A172 (cell line): Measurements from ENCODE around the gene HOXB4. TPM values are rescaled to one million over a fixed set of nuclear protein-coding genes. Genes with fewer than 3 reads are reported as not detected.

Source experiments
- DNase-seq: peaks from one replicate; pipeline ENCODE4 v3.0.0-alpha.2; 2015; ENCODE audit warnings: low spot score
- total RNA-seq: library from RNA; depleted of rRNA; stranded (reverse); fragments of >200 nt; shearing (Covaris generic); gene quantifications from 2 replicates; pipeline ENCODE4 v1.2.3, GENCODE V29; 2014

HOXB4 gene
- total RNA-seq, 1 experiment from 2014 or later, result 5.1 TPM

GRCh38 chr17:48601539-48602425 is 23.6 kb upstream of the HOXB4 start:
- peak; percentile 52 for DNase-seq

GRCh38 chr17:48601207-48601538 is 23.0 kb upstream of the HOXB4 start:
- DNase-seq, result no peak

- DNase-seq, result peak; percentile 58
Measured at GRCh38 chr17:48600244-48601098, 22.3 kb upstream of the HOXB4 start.

- DNase-seq, result no peak
Measured at GRCh38 chr17:48599354-48599753, 21.2 kb upstream of the HOXB4 start.

GRCh38 chr17:48598736-48599135 is 20.6 kb upstream of the HOXB4 start:
- peak; percentile 40 for DNase-seq

GRCh38 chr17:48597778-48598631 is 19.9 kb upstream of the HOXB4 start:
- peak; percentile 91 for DNase-seq

GRCh38 chr17:48597528-48597777 is 19.3 kb upstream of the HOXB4 start:
- DNase-seq, result no peak

GRCh38 chr17:48596735-48597527 is 18.8 kb upstream of the HOXB4 start:
- DNase-seq, result peak; percentile 83

GRCh38 chr17:48596000-48596734 is 18.0 kb upstream of the HOXB4 start:
- DNase-seq, result peak; percentile 53

- DNase-seq, result peak; percentile 39
Measured at GRCh38 chr17:48595278-48595999, 17.3 kb upstream of the HOXB4 start.

- peak; percentile 31 for DNase-seq
Measured at GRCh38 chr17:48594538-48595277, 16.6 kb upstream of the HOXB4 start.

GRCh38 chr17:48593840-48594537 is 15.8 kb upstream of the HOXB4 start:
- DNase-seq, result peak; percentile 96

- no peak for DNase-seq
Measured at GRCh38 chr17:48593126-48593829, 15.1 kb upstream of the HOXB4 start, which contains the start of gene HOXB5. TSS of gene HOXB5 (minus strand) at chr17:48593779. CDS start at chr17:48593682, 97 bp downstream.

- DNase-seq, result no peak
Measured at GRCh38 chr17:48592577-48592976, 14.4 kb upstream of the HOXB4 start.

- peak; percentile 30 for DNase-seq
Measured at GRCh38 chr17:48592057-48592514, 13.9 kb upstream of the HOXB4 start.

GRCh38 chr17:48591255-48592056 is 13.3 kb upstream of the HOXB4 start:
- peak; percentile 29 for DNase-seq
